Measurements from ENCODE around the gene ATG12.

DNA sequence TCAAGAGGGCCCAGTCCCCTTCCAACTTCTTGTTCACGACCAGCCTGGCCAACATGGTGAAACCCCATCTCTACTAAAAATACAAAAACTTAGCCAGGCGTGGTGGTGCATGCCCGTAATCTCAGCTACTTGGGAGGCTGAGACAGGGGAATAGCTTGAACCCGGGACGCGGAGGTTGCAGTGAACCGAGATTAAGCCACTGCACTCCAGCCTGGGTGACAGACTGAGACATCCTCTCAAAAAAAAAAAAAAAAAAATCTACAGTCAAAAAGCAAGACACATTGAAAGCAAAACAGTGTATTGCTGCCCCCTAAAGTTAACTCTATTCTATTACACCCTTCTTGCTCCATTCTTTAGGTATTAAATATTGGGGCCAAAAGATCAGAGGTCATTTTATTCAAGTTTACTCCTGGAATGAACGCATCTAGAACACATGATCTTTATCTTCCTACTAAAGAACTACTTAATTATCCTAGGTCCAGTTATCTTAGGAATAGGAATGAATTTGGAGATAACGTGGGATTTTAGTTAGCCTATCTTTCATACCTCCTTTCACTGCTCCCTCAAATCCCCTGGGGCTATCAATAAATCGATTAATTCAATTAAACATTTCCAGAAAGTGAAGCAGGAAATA is 2.4 kb downstream of the ATG12 start:
- TF ChIP-seq POLR2A (IDR thresholded peaks at IDR 0.05): no peak
- TF ChIP-seq, protein P1, sequence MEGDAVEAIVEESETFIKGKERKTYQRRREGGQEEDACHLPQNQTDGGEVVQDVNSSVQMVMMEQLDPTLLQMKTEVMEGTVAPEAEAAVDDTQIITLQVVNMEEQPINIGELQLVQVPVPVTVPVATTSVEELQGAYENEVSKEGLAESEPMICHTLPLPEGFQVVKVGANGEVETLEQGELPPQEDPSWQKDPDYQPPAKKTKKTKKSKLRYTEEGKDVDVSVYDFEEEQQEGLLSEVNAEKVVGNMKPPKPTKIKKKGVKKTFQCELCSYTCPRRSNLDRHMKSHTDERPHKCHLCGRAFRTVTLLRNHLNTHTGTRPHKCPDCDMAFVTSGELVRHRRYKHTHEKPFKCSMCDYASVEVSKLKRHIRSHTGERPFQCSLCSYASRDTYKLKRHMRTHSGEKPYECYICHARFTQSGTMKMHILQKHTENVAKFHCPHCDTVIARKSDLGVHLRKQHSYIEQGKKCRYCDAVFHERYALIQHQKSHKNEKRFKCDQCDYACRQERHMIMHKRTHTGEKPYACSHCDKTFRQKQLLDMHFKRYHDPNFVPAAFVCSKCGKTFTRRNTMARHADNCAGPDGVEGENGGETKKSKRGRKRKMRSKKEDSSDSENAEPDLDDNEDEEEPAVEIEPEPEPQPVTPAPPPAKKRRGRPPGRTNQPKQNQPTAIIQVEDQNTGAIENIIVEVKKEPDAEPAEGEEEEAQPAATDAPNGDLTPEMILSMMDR (IDR thresholded peaks at IDR 0.05): peak; percentile 55 to 69 (median 62)

Measured in right lobe of liver (tissue), 4 donors.